ENCODE results near the gene CYP19A1.

- no peak for TF ChIP-seq POLR2AphosphoS5 (IDR thresholded peaks at IDR 0.05; ENCODE audit: low read depth, low read length)
- TF ChIP-seq, protein P1, sequence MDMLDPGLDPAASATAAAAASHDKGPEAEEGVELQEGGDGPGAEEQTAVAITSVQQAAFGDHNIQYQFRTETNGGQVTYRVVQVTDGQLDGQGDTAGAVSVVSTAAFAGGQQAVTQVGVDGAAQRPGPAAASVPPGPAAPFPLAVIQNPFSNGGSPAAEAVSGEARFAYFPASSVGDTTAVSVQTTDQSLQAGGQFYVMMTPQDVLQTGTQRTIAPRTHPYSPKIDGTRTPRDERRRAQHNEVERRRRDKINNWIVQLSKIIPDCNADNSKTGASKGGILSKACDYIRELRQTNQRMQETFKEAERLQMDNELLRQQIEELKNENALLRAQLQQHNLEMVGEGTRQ (IDR thresholded peaks at IDR 0.05; ENCODE audit: borderline replicate concordance, low read depth, low read length) = no peak
- no peak for TF ChIP-seq PBX3 (IDR thresholded peaks at IDR 0.05)
- TF ChIP-seq SMC3 (IDR thresholded peaks at IDR 0.05; ENCODE audit: low read depth, low read length) = no peak
- TF ChIP-seq CTCF (IDR thresholded peaks at IDR 0.05) = no peak
- no peak for TF ChIP-seq EZH2phosphoT487 (IDR thresholded peaks at IDR 0.05; ENCODE audit: borderline replicate concordance, low read depth)
- TF ChIP-seq EP300 (IDR thresholded peaks at IDR 0.05; ENCODE audit: borderline replicate concordance in 1 of 2, low read depth in 1 of 2, low read length in 1 of 2) = no peak
- TF ChIP-seq JUND (IDR thresholded peaks at IDR 0.05) = no peak
- TF ChIP-seq RAD21 (IDR thresholded peaks at IDR 0.05; ENCODE audit: low read length) = no peak
- no peak for TF ChIP-seq CHD2 (IDR thresholded peaks at IDR 0.05; ENCODE audit: low read length, partially characterized antibody)
- no peak for TF ChIP-seq NFIC (IDR thresholded peaks at IDR 0.05; ENCODE audit: borderline replicate concordance)
Measured at GRCh38 chr15:51313644-51314280, 24.6 kb downstream of the CYP19A1 start.

All from SK-N-SH (cell line).